GM10266 (cell line): ENCODE measurements around the gene CBR3.

Experiments
- DNase-seq: peaks from one replicate; pipeline ENCODE4 v3.0.0; 2012; ENCODE audit errors: extremely low spot score
- CTCF ChIP-seq: IDR thresholded peaks from 2 replicates; pipeline ENCODE4 v1.5.1; 2012; ENCODE audit warnings: mild to moderate bottlenecking, low read depth; ENCODE audit not compliant: control insufficient read depth, insufficient read depth; ENCODE audit errors: missing control alignments

CBR3 gene

GRCh38 chr21:36145259-36145658, 10.4 kb downstream of the CBR3 start:
- TF ChIP-seq CTCF = no peak
- DNase-seq = no peak

GRCh38 chr21:36147911-36148310, 13.0 kb downstream of the CBR3 start:
- DNase-seq = no peak

GRCh38 chr21:36148886-36149285, 14.0 kb downstream of the CBR3 start:
- TF ChIP-seq CTCF = no peak
- no peak for DNase-seq

More at GRCh38 chr21:36147911-36148310, 13.0 kb downstream of the CBR3 start:
- no peak for TF ChIP-seq CTCF

- no peak for TF ChIP-seq CTCF
- DNase-seq = no peak
Observed at GRCh38 chr21:36149788-36150711, 15.2 kb downstream of the CBR3 start.

- no peak for DNase-seq
- TF ChIP-seq CTCF = no peak
Observed at GRCh38 chr21:36155603-36156338, 20.9 kb downstream of the CBR3 start.

- no peak for TF ChIP-seq CTCF
- DNase-seq = peak; percentile 99
Observed at GRCh38 chr21:36156339-36156814, 21.5 kb downstream of the CBR3 start.
